Stimulated activated CD8-positive, alpha-beta memory T cell treated with anti-CD3 and anti-CD28 coated beads, Interleukin-2, amount 100 ng/mL, for 48 hours (primary cell): ENCODE results near the gene CIAO1.
A peak's percentile ranks its signal among the peaks of the same experiment; 100 is the strongest.
"Not testable (repeated sequence)": the region's sequence is repeated elsewhere in the genome, so short reads cannot be mapped to it uniquely, and the experiment has no call there.

Source experiments
- DNase-seq, 2 donors: peaks; one replicate each; pipeline ENCODE4 v3.0.0-alpha.2; 2020; ENCODE audit warnings: low read depth in 2 of 2

CIAO1 gene

DNA sequence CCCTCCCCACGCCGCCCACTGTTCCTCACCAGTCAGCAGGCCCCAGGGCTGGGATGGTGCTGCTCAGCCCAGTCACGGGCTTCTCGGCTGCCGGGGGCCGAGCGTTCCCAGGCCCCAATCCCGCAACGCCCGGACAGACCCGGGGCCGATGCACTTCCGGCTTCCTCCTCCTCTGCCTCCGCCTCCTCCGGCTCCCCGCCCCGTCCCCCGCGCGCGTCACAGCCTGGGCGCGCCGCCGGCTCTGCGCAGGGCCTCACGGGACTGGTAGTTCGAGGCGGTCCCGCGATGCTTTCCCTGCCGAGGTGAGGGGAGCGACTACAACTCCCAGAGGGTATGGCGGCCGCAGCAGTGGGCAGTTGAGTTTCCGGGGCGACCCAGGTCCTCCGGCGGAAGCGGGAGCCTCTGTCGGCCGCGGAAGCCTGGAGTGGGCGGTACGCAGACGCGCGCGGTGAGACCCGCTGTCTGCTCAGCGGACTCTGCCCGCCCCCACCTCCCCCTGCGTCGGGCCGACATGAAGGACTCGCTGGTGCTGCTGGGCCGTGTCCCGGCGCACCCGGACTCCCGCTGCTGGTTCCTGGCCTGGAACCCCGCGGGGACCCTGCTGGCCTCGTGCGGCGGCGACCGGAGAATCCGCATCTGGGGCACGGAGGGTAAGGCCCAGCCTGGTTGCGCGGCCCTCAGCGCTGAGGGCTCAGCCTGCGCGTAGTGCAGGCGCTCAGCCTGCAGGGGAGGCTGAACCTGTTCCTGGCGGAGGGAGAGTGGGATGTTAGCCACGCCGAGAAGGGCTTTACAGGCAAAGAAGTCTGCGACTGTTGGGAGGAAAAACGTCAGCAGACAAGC is at the start of gene CIAO1, which contains the start of gene TMEM127:
Gene CIAO1, plus strand, starts transcription at position 386 of the 840 bp plus-strand sequence. Its CDS starts 126 bp downstream, at position 512.
Gene TMEM127, minus strand, starts transcription at position 158 of the 840 bp plus-strand sequence. CDS start 616 bp downstream, outside the sequence.
- peak; percentile 98 for DNase-seq

- DNase-seq, result no peak
These were observed 47.4 kb upstream of the CIAO1 start for GRCh38 chr2:96218508-96219131.

DNA sequence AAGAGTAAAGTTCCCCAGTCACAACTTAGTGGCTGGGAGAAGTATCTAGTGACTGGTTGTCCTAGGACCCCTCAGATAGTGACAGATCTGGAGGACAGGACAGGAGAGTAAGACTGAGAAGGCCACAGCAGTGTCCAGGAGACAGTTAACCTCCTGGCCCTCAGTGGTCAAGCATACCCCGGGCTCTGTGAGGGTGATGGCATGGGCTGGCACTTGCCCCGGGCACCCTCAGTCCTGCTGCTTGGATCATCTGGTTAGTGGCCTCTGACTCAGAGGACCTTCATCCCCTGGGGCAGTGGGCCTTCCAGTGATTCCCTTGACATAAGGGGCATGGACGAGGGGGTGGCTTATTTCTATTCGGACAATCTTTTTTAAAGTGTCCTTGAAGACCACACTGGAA is 46.1 kb upstream of the CIAO1 start:
- DNase-seq, result not testable (repeated sequence)

DNA sequence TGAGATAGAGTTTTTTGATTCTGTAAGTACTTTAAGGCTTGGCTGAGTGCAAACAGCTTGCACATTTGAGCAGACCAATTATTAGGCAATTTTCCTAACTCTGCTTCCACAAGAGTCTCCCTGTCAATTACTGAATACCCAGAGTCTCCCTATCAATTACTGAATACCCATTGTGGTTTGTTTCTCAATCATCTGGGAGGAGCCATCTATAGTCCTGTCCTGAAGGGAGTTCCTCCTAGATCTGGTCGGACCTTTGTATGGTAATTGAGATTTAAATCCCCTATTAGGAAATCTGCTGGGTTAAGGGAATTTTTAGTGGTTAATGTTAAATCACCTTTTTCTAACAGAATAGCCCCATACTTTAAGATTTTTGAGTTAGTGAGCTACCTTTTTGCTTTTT is 44.9 kb upstream of the CIAO1 start:
- DNase-seq, result not testable (repeated sequence)

- no peak for DNase-seq
These were observed 41.0 kb upstream of the CIAO1 start for GRCh38 chr2:96225016-96225533.

DNA sequence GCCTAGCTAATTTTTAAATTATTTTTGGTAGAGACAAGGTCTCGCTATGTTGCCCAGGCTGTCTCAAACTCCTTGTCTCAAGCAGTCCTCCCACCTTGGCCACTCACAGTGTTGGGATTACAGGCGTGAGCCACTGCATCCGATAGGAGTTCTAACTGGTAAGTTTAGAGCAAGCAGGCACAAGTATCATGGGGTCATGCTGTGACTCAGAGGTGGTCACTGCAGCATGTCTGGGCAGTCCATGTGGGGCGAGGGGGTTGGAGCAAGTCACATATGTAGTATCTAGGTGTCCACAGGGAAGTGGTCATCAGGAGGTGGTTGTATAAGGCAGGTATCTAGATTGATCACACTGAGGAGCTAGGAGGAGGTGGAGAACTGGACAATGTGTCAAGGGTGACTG is 34.7 kb upstream of the CIAO1 start:
- DNase-seq, result no peak

DNA sequence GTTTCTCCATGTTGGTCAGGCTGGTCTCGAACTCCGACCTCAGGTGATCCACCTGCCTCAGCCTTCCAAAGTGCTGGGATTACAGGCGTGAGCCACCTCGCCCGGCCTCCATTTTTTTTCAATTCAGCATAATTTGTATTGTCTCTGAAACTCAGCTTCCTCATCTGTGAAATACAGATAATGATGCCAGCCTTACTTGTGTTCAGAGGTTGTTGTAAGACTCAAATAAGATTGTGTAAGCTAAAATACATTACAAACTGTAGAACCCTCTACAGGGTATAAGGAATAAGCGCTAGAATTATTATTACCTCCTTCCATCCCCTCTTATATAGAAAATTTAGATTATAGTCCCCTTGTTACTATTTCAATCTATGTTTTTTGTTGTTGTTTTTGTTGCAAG is 32.6 kb upstream of the CIAO1 start:
- no peak for DNase-seq

- DNase-seq, result no peak
These were observed 32.1 kb upstream of the CIAO1 start for GRCh38 chr2:96233880-96234316.

- no peak for DNase-seq
These were observed 29.1 kb upstream of the CIAO1 start for GRCh38 chr2:96236882-96237281.

DNA sequence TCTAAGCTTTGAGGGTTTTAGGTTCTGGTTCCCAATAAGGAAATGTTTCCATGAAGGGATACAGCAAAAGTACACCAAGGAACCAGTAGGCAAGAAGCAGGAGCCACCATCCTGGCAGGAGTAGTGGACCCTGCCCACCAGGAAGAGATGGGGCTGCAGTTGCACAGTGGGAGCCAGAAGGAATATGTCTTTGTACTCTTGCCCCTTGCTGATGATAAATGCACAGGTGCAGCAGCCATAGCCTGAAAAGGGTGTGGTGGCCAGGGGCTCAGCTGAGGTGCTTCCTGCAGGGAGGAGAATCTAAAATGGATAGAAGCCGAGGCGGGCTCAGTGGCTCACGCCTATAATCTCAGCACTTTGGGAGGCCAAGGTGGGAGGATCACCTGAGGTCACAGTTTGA is 27.8 kb upstream of the CIAO1 start:
- DNase-seq, result no peak

- no peak for DNase-seq
These were observed 26.9 kb upstream of the CIAO1 start for GRCh38 chr2:96239091-96239490.

- no peak for DNase-seq
These were observed 26.2 kb upstream of the CIAO1 start for GRCh38 chr2:96239745-96240264.

- DNase-seq, result no peak
These were observed 25.5 kb upstream of the CIAO1 start for GRCh38 chr2:96240341-96241038.

DNA sequence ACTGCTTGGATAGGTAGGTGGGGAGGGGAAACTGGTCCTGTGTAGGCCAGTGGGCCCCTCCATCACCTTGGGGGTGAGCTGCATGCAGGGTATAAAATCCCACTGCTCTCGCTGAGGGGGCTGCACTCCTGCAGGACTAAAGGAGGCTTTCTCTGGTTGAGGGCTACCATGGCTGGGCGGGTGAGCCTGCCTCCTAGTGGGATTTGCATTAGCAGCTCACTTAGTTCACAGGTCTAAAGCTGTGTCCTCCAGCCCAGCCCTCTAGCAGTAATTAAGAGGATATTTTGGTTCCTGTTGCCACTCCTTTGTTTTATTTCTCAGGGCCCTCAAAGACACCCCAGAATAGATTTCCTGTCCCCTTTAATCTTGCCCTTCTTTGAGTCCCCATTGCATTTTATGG is 24.8 kb upstream of the CIAO1 start:
- DNase-seq, result no peak

- DNase-seq, result peak; percentile 27 to 47
These were observed 24.0 kb upstream of the CIAO1 start for GRCh38 chr2:96241900-96242611.

DNA sequence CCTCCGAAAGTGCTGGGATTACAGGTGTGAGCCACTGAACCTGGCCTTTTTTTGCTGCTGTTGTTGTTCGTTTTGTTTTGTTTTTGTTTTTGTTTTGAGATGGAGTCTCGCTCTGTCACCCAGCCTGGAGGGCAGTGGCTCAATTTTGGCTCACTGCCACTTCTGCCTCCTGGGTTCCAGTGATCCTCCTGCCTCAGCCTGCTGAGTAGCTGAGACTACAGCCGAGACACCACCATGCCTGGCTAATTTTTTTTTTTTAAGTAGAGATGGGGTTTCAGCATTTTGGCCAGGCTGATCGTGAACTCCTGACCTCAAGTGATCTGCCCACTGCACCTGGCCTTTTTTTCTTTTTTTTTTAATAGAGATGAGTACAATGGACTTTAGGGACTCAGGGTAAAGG is 22.2 kb upstream of the CIAO1 start:
- DNase-seq, result no peak

- no peak for DNase-seq
These were observed 20.2 kb upstream of the CIAO1 start for GRCh38 chr2:96245609-96246390.

GRCh38 chr2:96247009-96247408 is 19.0 kb upstream of the CIAO1 start:
- DNase-seq, result no peak

- DNase-seq, result no peak
These were observed 18.1 kb upstream of the CIAO1 start for GRCh38 chr2:96247896-96248295.

DNA sequence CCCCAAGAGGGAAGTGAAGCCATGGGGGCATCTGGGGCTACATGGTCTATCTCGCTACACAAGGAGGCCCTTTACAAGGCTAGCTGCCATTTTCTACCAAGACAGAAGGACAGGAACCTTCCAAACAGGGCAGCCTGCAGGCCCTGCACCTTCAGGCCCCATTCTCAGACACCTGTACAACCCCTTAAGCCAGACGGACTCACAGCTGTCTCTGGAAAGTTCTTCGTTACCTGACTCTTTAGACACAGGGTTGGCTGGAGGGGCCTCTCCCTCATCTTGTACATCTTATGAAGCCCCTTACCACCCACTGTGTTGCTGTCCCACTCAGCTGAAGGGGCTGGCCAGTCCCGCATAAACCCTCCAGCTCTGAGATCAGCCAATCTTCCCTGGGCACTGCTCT is 17.4 kb upstream of the CIAO1 start:
- DNase-seq, result no peak

DNA sequence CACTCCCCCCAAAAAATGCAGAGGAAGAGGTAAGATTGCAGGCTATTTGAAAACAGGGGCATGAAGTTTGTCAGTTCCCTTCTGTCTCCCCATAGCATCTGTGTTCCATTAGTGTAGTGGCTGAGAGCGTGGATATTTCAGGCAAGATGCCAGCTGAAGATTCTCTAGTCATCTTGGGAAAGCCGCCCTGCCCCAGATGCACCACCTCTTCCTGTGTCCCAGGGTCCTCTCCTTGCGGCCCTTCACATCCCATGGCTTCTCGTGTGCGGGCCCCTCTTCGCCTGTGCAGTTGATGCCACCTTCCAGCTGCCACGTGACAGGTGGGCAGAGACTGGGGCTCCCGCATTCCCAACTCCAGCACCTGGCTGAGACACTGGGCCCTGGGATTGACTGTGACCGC is 16.4 kb upstream of the CIAO1 start:
- DNase-seq, result no peak
